AG04449 (cell line): ENCODE data around the gene FGF9.

Experiments
- CTCF ChIA-PET: fragments of 350-600 bp; formaldehyde crosslinking; extraction: SDS; loops from one replicate; lab custom pipeline; 2021; ENCODE audit warnings: antibody characterized with exemption; lab: Yijun Ruan, JAX
- POLR2A ChIA-PET: fragments of 400-600, 350-600 bp; formaldehyde crosslinking; extraction: SDS; loops from one replicate; lab custom pipeline; 2020; ENCODE audit warnings: antibody characterized with exemption, inconsistent platforms; lab: Yijun Ruan, JAX
- DNase-seq: peaks from one replicate; pipeline ENCODE4 v3.0.0-alpha.2; 2010; ENCODE audit warnings: low read depth, low spot score
- H3K4me3 ChIP-seq: 2 replicates; pipeline ENCODE4 v1.5.1; 2011; ENCODE audit warnings: low read depth, mild to moderate bottlenecking, control low read depth, low read length
- CTCF ChIP-seq: IDR thresholded peaks from one replicate; pipeline ENCODE4 v1.5.1; 2011; ENCODE audit warnings: mild to moderate bottlenecking, moderate library complexity, low read length, control low read depth, inconsistent platforms; ENCODE audit not compliant: insufficient read depth; ENCODE audit errors: missing control alignments

Gene FGF9

GRCh38 chr13:21675095-21675991 is 4.5 kb downstream of the FGF9 start:
- POLR2A ChIA-PET = no interaction called here

GRCh38 chr13:21676611-21677021 is 5.7 kb downstream of the FGF9 start:
- no peak overlapping the region for H3K4me3 ChIP-seq
- POLR2A ChIA-PET = no interaction called here
- TF ChIP-seq CTCF = no peak
- CTCF ChIA-PET = no interaction called here
- no peak for DNase-seq

More at GRCh38 chr13:21675095-21675991, 4.5 kb downstream of the FGF9 start:
- H3K4me3 ChIP-seq = no peak overlapping the region
- CTCF ChIA-PET = no interaction called here
- TF ChIP-seq CTCF = no peak
- DNase-seq = no peak

- no peak for TF ChIP-seq CTCF
- ChIA-PET CTCF (no interaction called here), POLR2A (no interaction called here)
- DNase-seq = no peak
- no peak overlapping the region for H3K4me3 ChIP-seq
Observed at GRCh38 chr13:21677075-21677623, 6.3 kb downstream of the FGF9 start.

GRCh38 chr13:21683034-21683733 is 12.3 kb downstream of the FGF9 start:
- no peak for DNase-seq
- POLR2A ChIA-PET = no interaction called here
- H3K4me3 ChIP-seq = no peak overlapping the region
- CTCF ChIA-PET = no interaction called here
- TF ChIP-seq CTCF = no peak

- no peak overlapping the region for H3K4me3 ChIP-seq
- TF ChIP-seq CTCF = no peak
- POLR2A ChIA-PET = no interaction called here
- no peak for DNase-seq
- CTCF ChIA-PET = no interaction called here
Observed at GRCh38 chr13:21684576-21684975, 13.7 kb downstream of the FGF9 start.
